Adipocyte (in vitro differentiated cells): ENCODE data around the gene EIF5B.
"Not testable (repeated sequence)": the region's sequence is repeated elsewhere in the genome, so short reads cannot be mapped to it uniquely, and the experiment has no call there.

ENCODE experiments used
- DNase-seq: peaks from one replicate; pipeline ENCODE4 v3.0.0-alpha.2; 2015; ENCODE audit warnings: low read depth
- H3K27me3 ChIP-seq: replicated peaks from 2 replicates; pipeline ENCODE4 v1.7.0; 2013; ENCODE audit warnings: mild to moderate bottlenecking, low read length, moderate library complexity; ENCODE audit not compliant: control insufficient read depth, insufficient read depth
- H3K36me3 ChIP-seq: 2 replicates; pipeline ENCODE4 v1.7.0; 2013; ENCODE audit warnings: low read length, mild to moderate bottlenecking, moderate library complexity; ENCODE audit not compliant: control insufficient read depth, insufficient read depth, severe bottlenecking
- H3K4me1 ChIP-seq: 2 replicates; pipeline ENCODE4 v1.7.0; 2013; ENCODE audit warnings: mild to moderate bottlenecking, low read length, moderate library complexity; ENCODE audit not compliant: control insufficient read depth, insufficient read depth
- H3K4me3 ChIP-seq: 2 replicates; pipeline ENCODE4 v1.7.0; 2013; ENCODE audit warnings: mild to moderate bottlenecking, low read length, moderate library complexity
- H3K9ac ChIP-seq: 2 replicates; pipeline ENCODE4 v1.7.0; 2013; ENCODE audit warnings: mild to moderate bottlenecking, low read length, moderate library complexity
- H3K9me3 ChIP-seq: 2 replicates; pipeline ENCODE4 v1.7.0; 2013; ENCODE audit warnings: mild to moderate bottlenecking, low read length, moderate library complexity; ENCODE audit not compliant: control insufficient read depth

The EIF5B gene, protein sequence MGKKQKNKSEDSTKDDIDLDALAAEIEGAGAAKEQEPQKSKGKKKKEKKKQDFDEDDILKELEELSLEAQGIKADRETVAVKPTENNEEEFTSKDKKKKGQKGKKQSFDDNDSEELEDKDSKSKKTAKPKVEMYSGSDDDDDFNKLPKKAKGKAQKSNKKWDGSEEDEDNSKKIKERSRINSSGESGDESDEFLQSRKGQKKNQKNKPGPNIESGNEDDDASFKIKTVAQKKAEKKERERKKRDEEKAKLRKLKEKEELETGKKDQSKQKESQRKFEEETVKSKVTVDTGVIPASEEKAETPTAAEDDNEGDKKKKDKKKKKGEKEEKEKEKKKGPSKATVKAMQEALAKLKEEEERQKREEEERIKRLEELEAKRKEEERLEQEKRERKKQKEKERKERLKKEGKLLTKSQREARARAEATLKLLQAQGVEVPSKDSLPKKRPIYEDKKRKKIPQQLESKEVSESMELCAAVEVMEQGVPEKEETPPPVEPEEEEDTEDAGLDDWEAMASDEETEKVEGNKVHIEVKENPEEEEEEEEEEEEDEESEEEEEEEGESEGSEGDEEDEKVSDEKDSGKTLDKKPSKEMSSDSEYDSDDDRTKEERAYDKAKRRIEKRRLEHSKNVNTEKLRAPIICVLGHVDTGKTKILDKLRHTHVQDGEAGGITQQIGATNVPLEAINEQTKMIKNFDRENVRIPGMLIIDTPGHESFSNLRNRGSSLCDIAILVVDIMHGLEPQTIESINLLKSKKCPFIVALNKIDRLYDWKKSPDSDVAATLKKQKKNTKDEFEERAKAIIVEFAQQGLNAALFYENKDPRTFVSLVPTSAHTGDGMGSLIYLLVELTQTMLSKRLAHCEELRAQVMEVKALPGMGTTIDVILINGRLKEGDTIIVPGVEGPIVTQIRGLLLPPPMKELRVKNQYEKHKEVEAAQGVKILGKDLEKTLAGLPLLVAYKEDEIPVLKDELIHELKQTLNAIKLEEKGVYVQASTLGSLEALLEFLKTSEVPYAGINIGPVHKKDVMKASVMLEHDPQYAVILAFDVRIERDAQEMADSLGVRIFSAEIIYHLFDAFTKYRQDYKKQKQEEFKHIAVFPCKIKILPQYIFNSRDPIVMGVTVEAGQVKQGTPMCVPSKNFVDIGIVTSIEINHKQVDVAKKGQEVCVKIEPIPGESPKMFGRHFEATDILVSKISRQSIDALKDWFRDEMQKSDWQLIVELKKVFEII

DNA sequence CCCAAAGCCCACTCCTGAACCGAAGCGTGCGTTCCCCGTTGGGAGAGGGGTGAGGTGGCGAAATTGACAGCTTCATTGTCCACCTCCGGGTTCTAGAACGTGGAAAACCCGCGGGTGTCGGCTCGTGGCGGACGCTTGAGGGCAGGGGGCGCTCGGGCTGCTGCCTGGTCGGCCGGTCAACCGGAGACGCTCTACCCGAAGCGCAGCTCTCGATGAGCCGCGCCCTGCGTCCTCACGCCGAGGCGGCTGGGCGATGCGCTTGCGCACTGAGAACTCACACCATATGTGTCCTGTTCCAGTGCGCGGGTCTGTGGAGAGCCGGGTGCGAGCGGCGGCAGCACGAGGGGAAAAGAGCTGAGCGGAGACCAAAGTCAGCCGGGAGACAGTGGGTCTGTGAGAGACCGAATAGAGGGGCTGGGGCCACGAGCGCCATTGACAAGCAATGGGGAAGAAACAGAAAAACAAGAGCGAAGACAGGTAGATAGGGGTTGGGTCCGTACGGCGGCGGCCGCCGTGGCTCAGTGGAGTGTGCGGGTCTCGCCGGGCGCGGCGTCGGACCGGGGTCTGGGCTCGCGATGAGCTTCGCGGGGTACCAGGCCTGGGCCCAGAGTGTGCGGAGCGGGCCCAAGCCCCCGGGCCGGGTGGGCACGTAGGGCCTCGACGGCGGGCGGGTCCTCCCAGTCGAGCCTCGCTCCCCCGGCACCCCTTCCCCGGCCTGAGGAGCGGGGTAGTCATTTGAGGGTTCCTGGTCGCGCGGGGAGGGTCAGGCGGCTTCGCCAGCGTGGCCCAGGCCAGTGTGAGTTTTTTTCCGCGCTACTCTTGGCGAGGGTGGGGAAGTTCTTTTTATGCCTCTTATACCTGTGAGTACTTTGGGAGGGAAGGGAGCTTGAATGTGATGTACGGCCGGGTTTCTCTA lies at the start of gene EIF5B:
TSS of gene EIF5B (plus strand) at position 277 of the 916 bp plus-strand sequence. CDS start at position 443, 166 bp downstream.
- Histone ChIP-seq H3K27me3 (no peaks in the 10 kb centered on the region), H3K9ac (peak within 1 kb of the TSS; percentile 92), H3K4me1 (peaks cover 34% of the 10 kb centered on the region), H3K4me3 (peak within 1 kb of the TSS; percentile 98), H3K36me3 (peaks cover 9% of the 10 kb centered on the region), H3K9me3 (no peaks in the 10 kb centered on the region)
- peak; percentile 99 for DNase-seq

GRCh38 chr2:99297994-99298393 lies 39.2 kb upstream of the EIF5B start:
- Histone ChIP-seq H3K9me3 (no peaks in the 10 kb centered on the region), H3K4me3 (no peak overlapping the region), H3K36me3 (peaks cover 4% of the 10 kb centered on the region), H3K4me1 (peaks cover 26% of the 10 kb centered on the region), H3K27me3 (no peaks in the 10 kb centered on the region), H3K9ac (no peak overlapping the region)
- no peak for DNase-seq

DNA sequence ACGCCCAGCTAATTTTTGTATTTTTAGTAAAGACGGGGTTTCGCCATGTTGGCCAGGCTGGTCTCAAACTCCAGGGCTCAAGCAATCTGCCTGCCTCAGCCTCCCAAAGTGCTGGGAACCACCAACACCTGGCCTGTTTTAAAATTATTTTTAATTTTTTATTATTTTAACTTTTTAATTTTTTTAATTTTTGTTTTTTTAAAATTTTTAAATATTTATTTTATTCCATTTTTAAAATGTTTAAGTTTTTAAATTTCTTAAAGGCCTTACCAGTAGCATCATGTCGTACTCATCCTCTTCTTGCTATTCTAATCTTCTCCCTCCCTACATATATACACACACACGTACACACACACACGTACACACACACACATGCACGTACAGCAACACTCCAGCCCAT lies 37.6 kb upstream of the EIF5B start:
- H3K4me3 ChIP-seq: no peak overlapping the region

DNA sequence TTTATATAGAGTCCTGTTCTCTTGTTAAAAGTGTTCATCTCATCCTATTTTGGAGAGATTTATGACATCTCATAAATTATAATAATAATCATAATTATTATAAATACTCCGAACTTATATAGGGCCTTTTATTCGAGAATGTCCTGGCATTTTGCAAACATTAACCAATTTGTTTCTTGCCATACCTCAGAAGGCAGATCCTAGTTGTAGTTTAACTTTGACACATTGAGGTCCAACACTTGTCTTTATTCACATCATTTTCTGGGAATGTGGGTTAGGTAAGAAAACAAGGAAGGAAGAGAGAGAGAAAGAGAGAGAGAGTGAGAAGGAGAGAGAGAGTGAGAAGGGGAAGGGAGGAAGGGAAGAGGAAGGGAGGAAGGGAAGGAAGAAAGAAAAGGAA lies 36.1 kb upstream of the EIF5B start, which contains the start of gene LYG1:
TSS of gene LYG1 (minus strand) at position 101 of the 400 bp plus-strand sequence. CDS start 5,527 bp downstream, outside the sequence.
- H3K9me3 ChIP-seq, H3K36me3 ChIP-seq, H3K9ac ChIP-seq, DNase-seq, H3K4me3 ChIP-seq, H3K27me3 ChIP-seq: not testable (repeated sequence)
- peaks cover 15% of the 10 kb centered on the region for H3K4me1 ChIP-seq

More for the DNA sequence above, 37.6 kb upstream of the EIF5B start:
- Histone ChIP-seq H3K9ac (no peak overlapping the region), H3K36me3 (peaks cover 4% of the 10 kb centered on the region), H3K4me1 (peaks cover 26% of the 10 kb centered on the region), H3K27me3 (no peaks in the 10 kb centered on the region), H3K9me3 (no peaks in the 10 kb centered on the region)
- DNase-seq: no peak

- no peaks in the 10 kb centered on the region for H3K27me3 ChIP-seq
- no peak for DNase-seq
- H3K9ac ChIP-seq: no peak overlapping the region
- H3K9me3 ChIP-seq: no peaks in the 10 kb centered on the region
- H3K4me3 ChIP-seq: no peak overlapping the region
- no peaks in the 10 kb centered on the region for H3K4me1 ChIP-seq
- peaks cover 53% of the 10 kb centered on the region for H3K36me3 ChIP-seq
These were observed 19.9 kb upstream of the EIF5B start for GRCh38 chr2:99317161-99317872.

GRCh38 chr2:99317873-99318200 lies 19.4 kb upstream of the EIF5B start:
- not testable (repeated sequence) for H3K27me3 ChIP-seq, DNase-seq, H3K4me1 ChIP-seq, H3K4me3 ChIP-seq, H3K9me3 ChIP-seq, H3K9ac ChIP-seq
- H3K36me3 ChIP-seq: peaks cover 58% of the 10 kb centered on the region

GRCh38 chr2:99325384-99325783 lies 11.8 kb upstream of the EIF5B start:
- Histone ChIP-seq H3K27me3 (no peaks in the 10 kb centered on the region), H3K9ac (no peak overlapping the region), H3K36me3 (peaks cover 94% of the 10 kb centered on the region), H3K4me1 (no peaks in the 10 kb centered on the region), H3K9me3 (no peaks in the 10 kb centered on the region), H3K4me3 (no peak overlapping the region)
- DNase-seq: no peak

DNA sequence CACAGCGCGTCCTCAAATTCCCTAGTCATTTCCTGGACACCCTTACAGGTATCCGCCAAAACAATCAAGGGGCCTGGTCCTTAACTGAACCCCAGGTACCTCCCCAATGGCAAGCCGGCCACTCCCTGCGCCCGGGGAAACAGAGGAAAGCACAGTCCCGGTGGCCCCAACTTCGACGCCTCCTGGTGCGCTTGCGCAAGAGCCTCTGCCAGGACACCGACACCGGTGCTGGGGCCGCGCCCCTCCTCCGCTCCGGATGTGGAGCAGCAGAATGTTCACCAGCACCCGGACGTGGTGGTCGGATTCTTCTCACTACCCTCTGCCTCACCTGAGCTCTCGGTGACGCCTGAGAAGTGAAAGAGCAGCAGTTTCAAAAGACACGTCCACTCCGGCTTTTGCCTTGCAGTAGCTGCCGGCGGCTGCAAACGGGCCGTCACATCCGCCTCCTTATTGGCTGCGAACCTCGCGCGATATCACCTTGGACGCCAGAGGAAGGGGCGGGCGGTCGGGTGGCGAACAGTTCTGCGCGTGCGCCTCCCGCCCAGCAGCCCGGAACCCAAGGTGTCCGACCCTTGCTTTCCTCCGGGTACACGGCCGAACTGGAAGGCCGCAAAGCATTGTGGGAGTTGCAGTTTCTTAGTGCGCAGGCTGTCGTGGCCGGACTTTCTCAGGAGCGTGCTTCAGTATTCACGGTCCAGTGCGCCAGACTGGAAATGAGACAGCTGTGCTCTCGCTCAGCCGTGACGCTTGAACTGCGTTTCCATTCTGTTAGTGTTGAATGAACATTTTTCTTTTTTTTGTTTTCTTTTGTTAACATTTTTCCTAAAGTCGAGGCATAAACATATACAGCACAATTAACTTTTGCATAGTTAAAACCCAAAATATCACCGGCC lies 1.0 kb upstream of the EIF5B start, which contains the start of gene TXNDC9:
TSS of gene TXNDC9 (minus strand) at position 423 of the 893 bp plus-strand sequence. CDS start 3,123 bp downstream, outside the sequence.
- Histone ChIP-seq H3K4me3 (peak within 1 kb of the TSS; percentile 98), H3K9me3 (no peaks in the 10 kb centered on the region), H3K9ac (peak within 1 kb of the TSS; percentile 92), H3K27me3 (no peaks in the 10 kb centered on the region), H3K36me3 (peaks cover 21% of the 10 kb centered on the region), H3K4me1 (peaks cover 34% of the 10 kb centered on the region)
- DNase-seq: peak; percentile 100

- H3K4me1 ChIP-seq: peaks cover 34% of the 10 kb centered on the region
- H3K4me3 ChIP-seq: peak overlapping the region; percentile 98
- H3K36me3 ChIP-seq: peaks cover 15% of the 10 kb centered on the region
- no peak for DNase-seq
- H3K27me3 ChIP-seq: no peaks in the 10 kb centered on the region
- H3K9ac ChIP-seq: peak overlapping the region; percentile 92
- H3K9me3 ChIP-seq: no peaks in the 10 kb centered on the region
These were observed 431 bp upstream of the EIF5B start for GRCh38 chr2:99336804-99337112.
